NCI-H748 treated with DMSO at 0.1 percent for 48 hours (cell line): Measurements from ENCODE around the gene REX1BD.

Experiments
- DNase-seq: peaks from one replicate; lab custom pipeline; 2025; lab: John Stamatoyannopoulos, UW

REX1BD gene

DNA sequence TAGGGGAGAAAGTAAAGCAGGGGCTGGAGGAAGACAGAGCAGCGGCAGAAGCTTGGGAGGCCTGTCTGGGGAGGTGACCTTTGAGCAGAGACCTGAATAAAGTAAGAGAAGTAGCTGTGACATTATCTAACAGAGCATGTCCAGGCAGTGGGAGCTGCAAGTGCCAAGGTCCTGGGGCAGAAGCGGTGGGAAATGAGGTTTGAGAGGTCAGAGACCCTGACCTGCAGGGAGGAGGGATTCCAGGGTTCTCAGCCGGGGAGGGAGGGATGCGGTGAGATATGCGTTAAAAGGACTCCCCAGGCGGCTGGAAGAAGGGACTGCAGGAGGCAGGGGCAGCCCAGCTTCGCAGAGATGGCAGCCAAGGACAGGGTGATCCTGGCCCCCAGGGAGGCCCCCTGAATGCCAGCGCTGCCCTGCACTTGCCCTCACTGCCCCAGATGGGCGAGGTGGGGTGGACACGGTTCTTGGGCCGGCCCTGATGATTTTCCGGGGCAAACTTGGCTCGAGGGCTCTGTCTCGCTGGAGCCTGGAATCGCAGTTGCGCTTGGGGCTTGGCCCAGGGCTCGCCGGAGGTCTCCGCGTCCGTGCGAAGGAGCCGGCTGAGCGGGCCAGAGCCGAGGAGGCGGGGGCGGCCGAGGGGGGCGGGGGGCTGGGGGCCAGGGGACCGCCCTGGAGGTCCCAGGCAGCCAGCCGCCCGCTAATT is 14.8 kb downstream of the REX1BD start:
- DNase-seq, result no peak

DNA sequence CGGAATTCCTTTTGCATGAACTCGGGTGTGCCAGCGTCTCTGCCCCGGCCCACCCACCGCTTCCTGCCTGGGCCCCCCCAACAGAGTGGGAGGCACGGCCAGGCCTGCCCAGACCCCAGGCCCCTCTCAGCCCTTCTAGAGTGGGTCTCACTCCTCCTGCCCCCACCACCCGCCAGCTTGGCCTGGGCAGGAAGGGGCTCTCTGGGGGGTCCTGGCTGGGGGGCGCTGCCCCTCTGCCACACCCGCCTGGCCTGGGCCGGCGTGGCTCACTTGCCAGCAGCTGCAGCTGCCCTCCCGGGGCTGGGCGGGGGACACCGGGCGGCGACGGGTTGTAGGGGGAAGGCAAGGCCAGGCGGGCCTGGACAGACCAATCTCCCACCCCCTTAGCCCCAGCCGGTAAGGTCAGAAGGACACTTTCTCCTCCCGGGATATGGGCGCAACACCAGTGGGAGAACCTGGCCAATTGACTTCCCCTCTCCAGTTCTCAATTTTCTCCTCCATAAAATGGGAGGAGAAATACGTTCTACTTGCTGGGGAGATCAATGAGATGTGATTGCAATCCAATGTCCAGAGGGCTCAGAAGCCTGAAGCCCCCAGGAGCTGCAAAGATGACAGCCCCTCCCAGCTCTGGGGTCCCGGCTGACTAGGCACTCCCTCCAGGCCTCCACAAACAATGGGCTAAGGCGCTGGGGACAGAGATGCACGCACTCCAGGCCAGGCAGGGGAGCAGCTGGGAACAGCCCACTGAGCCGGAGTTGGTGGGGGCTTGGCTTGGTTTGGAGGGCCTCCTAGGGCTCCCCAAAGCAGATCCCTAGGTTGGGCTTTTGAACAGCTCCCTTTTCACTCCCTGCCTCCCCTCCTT is 15.6 kb downstream of the REX1BD start:
- DNase-seq, result no peak

GRCh38 chr19:18604820-18605159 is 16.2 kb downstream of the REX1BD start:
- DNase-seq, result no peak

DNA sequence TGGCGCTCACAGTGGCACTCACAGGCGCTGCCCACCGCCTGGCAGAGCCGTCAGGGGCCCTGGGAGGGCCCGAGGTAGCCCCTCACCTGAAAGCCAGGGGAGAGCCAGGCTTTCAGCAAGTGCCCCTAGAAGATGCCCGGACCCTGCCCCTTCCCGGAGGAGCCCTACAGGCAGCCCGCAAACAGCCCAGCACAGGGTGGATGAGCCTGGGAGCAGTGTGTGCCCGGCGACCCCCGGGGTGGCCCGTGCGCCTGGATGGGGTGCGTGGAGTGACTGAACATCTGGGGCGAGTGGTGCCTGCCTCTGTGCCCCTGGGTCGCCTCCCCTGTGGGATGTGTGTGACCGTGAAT is 16.6 kb downstream of the REX1BD start:
- no peak for DNase-seq

DNA sequence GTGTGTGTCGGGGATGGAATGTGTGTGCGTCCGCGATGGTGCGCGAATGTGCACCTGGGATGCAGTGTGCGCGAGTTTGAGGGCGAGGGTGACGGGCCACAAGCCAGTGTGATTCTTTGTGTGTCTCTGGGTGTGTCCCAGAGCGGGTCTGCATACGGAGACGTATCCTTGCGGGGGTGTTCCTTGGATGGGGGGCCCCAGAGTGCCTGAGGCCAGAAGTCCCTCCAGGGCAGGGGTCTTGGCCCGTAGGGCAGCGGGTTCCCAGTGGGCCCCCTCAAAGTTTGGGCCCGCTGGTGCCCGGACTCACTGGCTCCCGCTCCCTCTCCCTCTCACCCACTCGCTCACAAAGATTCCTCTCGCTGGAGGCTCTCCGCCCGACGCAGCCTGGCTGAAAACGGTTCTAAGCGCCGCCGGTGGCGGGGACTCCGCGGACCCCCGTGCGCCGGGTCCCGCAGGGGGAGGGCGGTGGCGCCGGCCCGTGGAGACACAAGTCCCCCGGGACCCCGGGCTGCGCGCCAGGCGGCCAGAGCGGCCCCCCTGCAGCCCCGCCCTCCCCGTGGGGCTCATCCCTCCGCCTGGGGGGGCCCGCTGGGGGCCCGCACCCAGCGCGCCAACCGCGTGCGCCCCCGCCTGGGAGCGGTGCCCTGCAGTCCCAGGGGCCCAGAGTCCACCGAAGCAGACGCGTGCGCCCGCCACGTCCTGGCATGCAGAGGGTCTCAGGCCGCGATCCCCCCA is 17.1 kb downstream of the REX1BD start:
- no peak for DNase-seq

DNA sequence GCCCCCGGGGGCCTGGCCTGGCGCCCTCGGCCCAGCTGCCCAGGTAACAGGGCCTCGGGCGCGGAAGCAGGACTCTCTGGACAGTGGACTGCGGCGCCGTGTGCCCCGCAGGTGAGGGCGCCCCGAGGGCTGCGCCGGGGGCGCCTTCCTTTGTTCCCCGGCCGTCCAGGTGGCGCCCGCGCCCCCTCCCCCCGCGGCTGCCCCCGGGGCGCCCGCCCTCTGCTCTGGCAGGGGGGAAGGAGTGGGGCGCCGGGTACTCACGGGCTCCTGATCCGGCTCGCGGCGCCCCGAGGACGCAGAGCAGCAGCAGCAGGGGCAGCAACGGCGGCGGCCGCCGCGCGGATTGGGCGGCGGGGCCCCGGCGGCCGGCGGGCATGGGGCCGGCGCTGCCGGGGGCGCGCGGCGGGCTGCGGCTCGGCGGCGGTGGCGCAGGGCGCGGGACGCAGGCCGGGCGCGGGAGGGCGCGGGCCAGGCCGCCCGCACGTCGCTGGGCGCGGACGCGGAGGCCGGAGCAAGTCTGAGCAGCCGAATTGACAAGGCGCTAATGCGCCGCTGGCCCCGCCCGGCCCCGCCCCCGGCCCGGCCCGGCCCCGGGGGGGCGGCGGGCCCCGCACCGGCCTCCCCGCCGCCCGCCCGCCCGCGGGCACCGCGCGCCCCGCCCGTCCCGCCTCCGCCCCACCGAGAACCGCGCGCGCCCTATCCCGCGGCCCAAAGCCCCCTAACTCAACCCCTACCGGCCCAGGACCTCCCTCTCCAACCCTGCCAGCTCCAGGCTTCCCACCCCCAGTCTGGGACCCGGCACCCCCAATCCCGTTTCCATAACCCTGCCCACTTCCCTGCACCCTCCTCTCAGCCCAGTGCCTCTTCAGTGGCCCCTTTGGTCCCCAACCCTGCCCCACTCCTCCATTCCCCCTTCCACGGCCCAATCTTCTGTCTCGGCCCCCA is 18.0 kb downstream of the REX1BD start, which contains the start of gene CRLF1:
Gene CRLF1, minus strand, starts transcription at position 519 of the 945 bp plus-strand sequence. Its CDS starts 143 bp downstream, at position 376.
- DNase-seq, result no peak

DNA sequence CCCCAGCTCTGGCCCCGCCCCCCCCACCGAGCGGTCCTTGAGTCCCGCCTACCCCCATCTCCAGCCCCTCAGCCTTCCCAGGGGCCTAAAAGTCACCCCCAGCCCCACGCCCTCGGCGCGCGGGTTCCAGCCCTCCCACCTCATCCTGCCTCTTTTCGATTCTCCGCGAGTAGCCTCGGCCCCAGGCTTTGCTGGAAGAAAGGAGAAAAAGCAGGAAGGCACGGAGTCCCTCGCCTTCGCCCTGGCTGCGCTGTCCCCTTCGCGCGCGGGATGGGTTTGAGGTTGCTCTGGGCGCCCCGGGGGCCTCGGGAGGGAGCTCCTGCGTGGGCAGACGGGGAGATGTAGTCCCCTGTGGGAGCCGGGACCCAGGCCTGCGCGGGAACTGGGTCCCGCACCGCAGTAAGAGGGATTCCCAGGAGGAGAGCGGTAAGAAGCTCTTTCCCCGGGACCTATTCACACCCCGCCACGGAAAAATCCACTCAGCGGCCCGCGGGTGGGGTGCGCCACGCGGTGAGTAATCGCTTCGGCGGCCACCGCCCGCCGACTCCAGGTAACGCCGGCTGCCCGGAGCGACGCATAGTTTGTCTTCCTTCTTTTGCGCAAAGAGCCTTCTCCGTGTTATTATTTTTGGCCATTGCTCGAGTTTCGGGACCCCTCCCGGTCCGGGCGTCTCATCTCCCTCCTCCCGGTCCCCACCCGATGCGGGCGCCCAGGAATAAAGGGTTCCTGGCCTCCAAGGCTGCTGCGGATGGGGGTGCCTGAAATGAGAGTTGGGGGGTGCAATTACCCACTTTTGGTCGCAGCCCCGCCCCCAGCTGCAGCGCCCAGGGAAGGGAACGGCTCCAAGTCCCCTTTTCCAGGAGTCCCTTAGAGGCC is 18.9 kb downstream of the REX1BD start:
- no peak for DNase-seq

GRCh38 chr19:18608102-18608804 is 19.7 kb downstream of the REX1BD start:
- DNase-seq, result no peak

GRCh38 chr19:18608805-18609716 is 20.5 kb downstream of the REX1BD start:
- DNase-seq, result no peak

DNA sequence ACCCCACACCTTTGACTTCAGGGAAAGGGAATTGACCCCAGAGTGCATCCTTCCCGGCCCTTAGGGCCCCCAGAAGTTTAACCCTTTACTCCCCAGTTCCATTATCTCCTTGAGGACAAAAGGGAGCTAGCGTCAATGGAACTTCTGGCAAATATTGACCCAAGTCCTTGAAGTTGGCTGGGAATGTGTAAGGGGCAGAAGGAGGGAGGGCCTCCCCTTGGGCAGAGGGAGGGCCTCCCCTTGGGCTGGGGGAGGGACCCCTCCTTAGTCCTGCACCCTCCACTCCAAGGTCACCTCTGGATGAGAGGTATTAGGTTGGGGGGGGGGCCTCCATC is 21.1 kb downstream of the REX1BD start:
- no peak for DNase-seq

DNA sequence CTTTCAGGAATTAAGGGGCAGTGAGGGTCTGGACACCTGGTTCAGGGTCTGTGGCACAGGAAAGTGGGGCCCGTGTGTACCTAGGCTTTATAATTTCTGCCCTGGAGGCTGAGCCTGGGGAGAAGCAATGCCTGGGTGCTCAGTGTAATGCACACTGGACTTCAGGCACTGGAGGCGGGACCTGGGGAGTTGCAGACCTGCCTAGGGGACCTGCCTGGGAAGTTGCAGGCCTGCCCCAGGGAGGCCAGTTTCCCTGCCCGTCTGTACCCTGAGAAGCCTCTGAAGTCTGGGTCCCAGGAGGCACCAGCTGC is 21.6 kb downstream of the REX1BD start:
- no peak for DNase-seq

- no peak for DNase-seq
Observed at GRCh38 chr19:18610556-18611326, 22.1 kb downstream of the REX1BD start.

- no peak for DNase-seq
Observed at GRCh38 chr19:18611327-18612050, 22.9 kb downstream of the REX1BD start.

DNA sequence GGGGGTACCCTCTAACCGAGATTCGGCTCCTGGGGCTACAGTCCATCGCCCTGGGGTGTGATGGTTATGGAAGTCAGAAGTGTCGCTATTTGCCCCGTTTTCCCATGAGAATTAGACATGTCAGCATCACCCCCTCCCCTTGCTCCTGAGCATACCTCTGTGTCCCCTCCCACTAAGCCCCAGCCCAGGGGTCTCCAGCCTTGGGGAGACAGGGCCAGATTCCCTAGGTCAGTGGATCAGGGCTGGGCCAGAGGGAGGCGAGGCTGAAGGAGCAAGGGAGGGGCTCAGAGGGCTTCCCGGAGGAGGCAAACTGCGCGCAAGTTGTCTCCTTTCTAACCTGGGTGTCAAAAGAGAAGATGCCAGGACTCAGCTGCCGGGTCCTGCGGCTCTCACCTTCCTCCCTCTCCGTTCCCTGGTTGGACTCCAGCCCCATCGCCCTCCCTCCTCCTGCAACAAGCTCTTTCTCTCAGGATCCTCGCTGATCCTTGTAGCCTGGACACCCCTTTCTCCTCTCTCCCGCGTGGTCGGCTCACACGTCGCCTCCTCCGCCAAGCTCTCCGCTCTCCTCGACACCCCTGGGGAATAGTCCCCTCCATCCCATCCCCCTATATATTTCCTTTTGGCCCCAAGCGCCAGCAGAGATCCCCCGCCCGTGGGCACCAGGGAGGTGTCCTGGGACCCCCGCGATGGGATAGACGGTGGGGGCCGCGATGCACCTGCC is 23.6 kb downstream of the REX1BD start:
- no peak for DNase-seq

DNA sequence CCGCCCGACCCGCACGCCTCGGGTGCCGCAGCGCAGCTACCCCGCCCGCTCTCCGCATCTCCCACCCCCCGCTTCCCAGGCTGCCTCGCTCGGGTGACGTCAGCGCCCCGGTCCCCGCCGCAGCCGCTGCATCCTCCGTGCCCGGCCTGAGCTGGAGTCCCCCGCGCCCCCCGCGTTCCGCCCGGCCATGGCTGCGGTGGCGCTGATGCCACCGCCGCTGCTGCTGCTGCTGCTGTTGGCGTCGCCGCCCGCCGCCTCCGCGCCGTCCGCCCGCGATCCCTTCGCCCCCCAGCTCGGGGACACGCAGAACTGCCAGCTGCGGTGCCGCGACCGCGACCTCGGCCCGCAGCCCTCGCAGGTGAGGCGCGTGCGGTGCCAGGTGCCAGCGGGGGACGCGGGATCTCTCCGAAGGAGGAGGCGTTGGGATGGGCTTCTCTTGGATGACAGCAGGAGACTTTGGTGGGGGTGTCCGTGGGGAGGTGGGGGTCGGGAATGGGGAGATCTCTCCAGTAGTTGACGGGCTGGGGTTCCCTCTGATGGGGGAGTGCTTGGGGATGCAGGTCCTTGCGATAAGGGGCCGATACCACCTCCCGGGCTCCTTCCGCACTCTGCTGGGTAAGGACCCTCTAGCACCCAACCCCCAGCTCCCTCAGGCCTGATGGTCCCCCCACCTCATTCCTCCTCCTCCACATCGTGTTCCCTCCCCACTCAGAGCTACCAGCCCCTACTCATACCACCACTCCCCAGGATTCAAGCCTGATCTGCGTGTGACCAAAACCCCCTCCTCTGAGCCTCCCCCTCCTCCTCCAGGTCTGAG is 24.4 kb downstream of the REX1BD start, which contains the start of gene TMEM59L:
Gene TMEM59L, plus strand, starts transcription at position 99 of the 817 bp plus-strand sequence. Its CDS starts 89 bp downstream, at position 188.
- DNase-seq, result no peak

DNA sequence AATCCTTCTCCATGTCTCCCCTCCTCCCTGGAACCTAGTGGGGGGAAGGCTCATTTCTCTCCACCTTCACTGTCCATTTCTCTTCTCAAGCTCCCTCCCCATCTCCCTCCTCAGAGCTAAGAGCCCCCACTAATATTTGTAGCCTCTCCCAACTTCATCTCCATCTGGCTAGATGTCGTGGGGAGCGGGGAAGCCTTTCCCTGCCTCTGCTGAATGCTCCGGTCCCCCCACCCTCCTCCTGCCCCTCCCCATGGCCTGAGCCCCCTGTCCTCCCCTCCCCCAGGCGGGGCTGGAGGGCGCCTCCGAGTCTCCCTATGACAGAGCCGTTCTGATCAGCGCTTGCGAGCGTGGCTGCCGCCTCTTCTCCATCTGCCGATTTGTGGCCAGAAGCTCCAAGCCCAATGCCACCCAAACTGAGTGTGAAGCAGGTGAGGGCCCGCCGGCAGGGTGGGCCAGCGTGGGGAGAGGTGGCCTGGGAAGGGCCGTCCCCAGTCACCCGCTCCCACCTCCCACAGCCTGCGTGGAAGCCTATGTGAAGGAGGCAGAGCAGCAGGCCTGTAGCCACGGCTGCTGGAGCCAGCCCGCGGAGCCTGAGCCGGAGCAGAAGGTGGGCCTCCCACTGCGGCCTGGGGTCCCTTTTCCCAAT is 25.1 kb downstream of the REX1BD start:
- DNase-seq, result no peak
